Measurements from ENCODE around the gene HOXA4.

Gene HOXA4

DNA sequence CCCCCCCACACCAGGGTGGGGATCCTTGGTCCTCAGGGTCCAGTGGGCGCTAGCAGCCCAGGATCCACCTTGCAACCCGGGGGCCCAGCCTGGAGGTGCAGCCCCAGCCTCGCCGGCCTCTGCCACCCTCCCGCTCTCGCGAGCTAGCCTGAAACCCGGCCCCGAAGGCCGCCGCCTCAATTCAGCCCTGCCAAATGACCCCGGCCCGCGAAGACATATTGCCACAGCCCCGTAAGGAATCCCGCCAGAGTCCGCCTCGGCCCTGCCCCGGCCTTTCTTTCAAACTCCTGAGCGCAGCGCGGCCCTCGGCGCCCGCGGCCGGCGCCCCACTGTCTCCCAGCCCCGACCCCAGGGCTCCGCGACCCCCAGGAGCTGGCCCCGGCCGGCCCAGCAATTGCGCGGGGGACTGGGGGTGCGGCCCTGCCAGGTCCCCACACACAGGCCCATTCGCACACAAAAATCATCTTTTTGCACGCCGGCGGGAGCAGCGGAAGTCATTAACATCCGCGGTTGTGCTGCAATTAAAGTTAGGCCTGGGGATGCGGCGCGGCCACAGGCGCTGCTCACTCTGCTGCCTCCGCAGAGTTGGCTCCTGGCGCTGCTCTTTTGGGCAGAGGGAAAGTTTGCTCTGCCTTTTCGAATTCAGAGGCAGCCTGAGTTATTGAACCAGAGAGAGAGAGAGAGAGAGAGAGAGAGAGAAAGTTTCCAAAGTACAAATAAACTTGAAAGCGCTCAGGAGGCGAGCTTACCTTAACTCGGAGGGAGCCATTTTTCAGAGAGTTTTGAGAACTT, 9.0 kb upstream of the HOXA4 start:
- Histone ChIP-seq H3K27me3 (ENCODE audit: low read length) (no peaks in the 10 kb centered on the region), H3F3A (ENCODE audit: insufficient read depth) (no peaks in the 10 kb centered on the region), H3K79me2 (ENCODE audit: insufficient read depth, low read length) (no peaks in the 10 kb centered on the region), H4K20me1 (ENCODE audit: low read depth, low read length) (no peaks in the 10 kb centered on the region), H3K9me3 (ENCODE audit: insufficient read depth, low read length) (no peaks in the 10 kb centered on the region), H3K9me2 (replicated peaks; ENCODE audit: insufficient read depth, low read length) (no peaks in the 10 kb centered on the region), H3K36me3 (ENCODE audit: low read length) (no peaks in the 10 kb centered on the region), H3K9ac (ENCODE audit: low read length) (no peak overlapping the region), H3K4me2 (ENCODE audit: low read depth, low read length, poor library complexity, severe bottlenecking) (no peak overlapping the region), H3K27ac (ENCODE audit: low read depth, low read length) (no peak overlapping the region), H2AFZ (ENCODE audit: low read depth, low read length, severe bottlenecking) (no peak overlapping the region), H3K4me3 (ENCODE audit: insufficient read depth, low read length, poor library complexity, severe bottlenecking) (no peak overlapping the region)
- no peak for TF ChIP-seq EZH2phosphoT487 (conservative IDR thresholded peaks at IDR 0.05; ENCODE audit: low read length)
- TF ChIP-seq, protein P1, sequence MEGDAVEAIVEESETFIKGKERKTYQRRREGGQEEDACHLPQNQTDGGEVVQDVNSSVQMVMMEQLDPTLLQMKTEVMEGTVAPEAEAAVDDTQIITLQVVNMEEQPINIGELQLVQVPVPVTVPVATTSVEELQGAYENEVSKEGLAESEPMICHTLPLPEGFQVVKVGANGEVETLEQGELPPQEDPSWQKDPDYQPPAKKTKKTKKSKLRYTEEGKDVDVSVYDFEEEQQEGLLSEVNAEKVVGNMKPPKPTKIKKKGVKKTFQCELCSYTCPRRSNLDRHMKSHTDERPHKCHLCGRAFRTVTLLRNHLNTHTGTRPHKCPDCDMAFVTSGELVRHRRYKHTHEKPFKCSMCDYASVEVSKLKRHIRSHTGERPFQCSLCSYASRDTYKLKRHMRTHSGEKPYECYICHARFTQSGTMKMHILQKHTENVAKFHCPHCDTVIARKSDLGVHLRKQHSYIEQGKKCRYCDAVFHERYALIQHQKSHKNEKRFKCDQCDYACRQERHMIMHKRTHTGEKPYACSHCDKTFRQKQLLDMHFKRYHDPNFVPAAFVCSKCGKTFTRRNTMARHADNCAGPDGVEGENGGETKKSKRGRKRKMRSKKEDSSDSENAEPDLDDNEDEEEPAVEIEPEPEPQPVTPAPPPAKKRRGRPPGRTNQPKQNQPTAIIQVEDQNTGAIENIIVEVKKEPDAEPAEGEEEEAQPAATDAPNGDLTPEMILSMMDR (IDR thresholded peaks at IDR 0.05; ENCODE audit: insufficient read depth, low read length, poor library complexity, severe bottlenecking) = no peak

DNA sequence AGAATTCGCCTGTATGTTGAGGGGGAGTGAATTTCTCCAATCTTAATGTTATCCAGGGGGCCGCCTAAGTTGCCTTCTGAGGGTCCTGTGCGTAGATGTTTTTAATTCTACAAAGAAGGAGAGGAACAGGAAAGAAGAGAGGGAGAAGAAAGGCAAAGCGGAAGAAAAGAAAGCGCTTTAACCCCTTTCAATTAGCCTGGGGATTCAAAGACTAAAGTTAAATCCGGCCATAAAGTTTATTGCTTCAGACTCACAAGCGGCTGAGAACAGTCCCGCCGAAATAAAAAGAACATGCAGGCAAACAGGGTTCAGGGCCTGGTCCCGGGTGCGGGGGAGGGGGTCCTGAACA, 8.4 kb upstream of the HOXA4 start:
- no peaks in the 10 kb centered on the region for H3K36me3 ChIP-seq (ENCODE audit: low read length)
- no peaks in the 10 kb centered on the region for H3K27me3 ChIP-seq (ENCODE audit: low read length)
- no peaks in the 10 kb centered on the region for H4K20me1 ChIP-seq (ENCODE audit: low read depth, low read length)
- H3K9me3 ChIP-seq (ENCODE audit: insufficient read depth, low read length) = no peaks in the 10 kb centered on the region
- no peak overlapping the region for H2AFZ ChIP-seq (ENCODE audit: low read depth, low read length, severe bottlenecking)
- no peaks in the 10 kb centered on the region for H3F3A ChIP-seq (ENCODE audit: insufficient read depth)
- no peak overlapping the region for H3K27ac ChIP-seq (ENCODE audit: low read depth, low read length)
- H3K79me2 ChIP-seq (ENCODE audit: insufficient read depth, low read length) = no peaks in the 10 kb centered on the region
- no peaks in the 10 kb centered on the region for H3K9me2 ChIP-seq (replicated peaks; ENCODE audit: insufficient read depth, low read length)
- no peak overlapping the region for H3K9ac ChIP-seq (ENCODE audit: low read length)
- no peak for TF ChIP-seq EZH2phosphoT487 (conservative IDR thresholded peaks at IDR 0.05; ENCODE audit: low read length)
- TF ChIP-seq, protein P1 (IDR thresholded peaks at IDR 0.05; ENCODE audit: insufficient read depth, low read length, poor library complexity, severe bottlenecking) = no peak
- no peak overlapping the region for H3K4me2 ChIP-seq (ENCODE audit: low read depth, low read length, poor library complexity, severe bottlenecking)
- no peak overlapping the region for H3K4me3 ChIP-seq (ENCODE audit: insufficient read depth, low read length, poor library complexity, severe bottlenecking)

DNA sequence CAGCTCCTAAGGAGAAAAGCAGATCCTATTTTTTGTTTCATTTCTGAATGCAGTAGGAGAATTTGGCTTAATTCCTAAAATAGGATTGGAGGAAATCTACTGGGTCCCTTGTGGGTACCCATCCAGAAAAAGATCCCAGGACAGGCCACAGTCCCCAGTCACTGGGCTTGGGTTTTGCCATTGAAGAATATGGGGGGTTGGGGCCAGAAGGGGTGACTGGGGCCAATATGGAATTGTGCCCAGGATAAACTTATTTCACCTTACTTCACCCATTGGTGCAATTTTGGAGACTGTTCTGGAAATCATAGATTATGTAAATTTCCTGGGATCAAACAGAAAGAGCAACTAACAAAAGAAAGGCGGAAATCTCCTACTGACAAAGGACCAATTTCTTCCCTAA, 7.9 kb upstream of the HOXA4 start:
- H2AFZ ChIP-seq (ENCODE audit: low read depth, low read length, severe bottlenecking) = no peak overlapping the region
- no peaks in the 10 kb centered on the region for H3F3A ChIP-seq (ENCODE audit: insufficient read depth)
- no peak overlapping the region for H3K4me3 ChIP-seq (ENCODE audit: insufficient read depth, low read length, poor library complexity, severe bottlenecking)
- no peak overlapping the region for H3K9ac ChIP-seq (ENCODE audit: low read length)
- no peak overlapping the region for H3K4me2 ChIP-seq (ENCODE audit: low read depth, low read length, poor library complexity, severe bottlenecking)
- no peaks in the 10 kb centered on the region for H3K9me3 ChIP-seq (ENCODE audit: insufficient read depth, low read length)
- H3K27ac ChIP-seq (ENCODE audit: low read depth, low read length) = no peak overlapping the region
- no peaks in the 10 kb centered on the region for H3K27me3 ChIP-seq (ENCODE audit: low read length)
- TF ChIP-seq EZH2phosphoT487 (conservative IDR thresholded peaks at IDR 0.05; ENCODE audit: low read length) = no peak
- TF ChIP-seq, protein P1 (IDR thresholded peaks at IDR 0.05; ENCODE audit: insufficient read depth, low read length, poor library complexity, severe bottlenecking) = no peak
- H3K79me2 ChIP-seq (ENCODE audit: insufficient read depth, low read length) = no peaks in the 10 kb centered on the region
- no peaks in the 10 kb centered on the region for H3K9me2 ChIP-seq (replicated peaks; ENCODE audit: insufficient read depth, low read length)
- H3K36me3 ChIP-seq (ENCODE audit: low read length) = no peaks in the 10 kb centered on the region
- no peaks in the 10 kb centered on the region for H4K20me1 ChIP-seq (ENCODE audit: low read depth, low read length)

Measured in SU-DHL-6 (cell line).